ENCODE results near the gene DEGS2.

DNA sequence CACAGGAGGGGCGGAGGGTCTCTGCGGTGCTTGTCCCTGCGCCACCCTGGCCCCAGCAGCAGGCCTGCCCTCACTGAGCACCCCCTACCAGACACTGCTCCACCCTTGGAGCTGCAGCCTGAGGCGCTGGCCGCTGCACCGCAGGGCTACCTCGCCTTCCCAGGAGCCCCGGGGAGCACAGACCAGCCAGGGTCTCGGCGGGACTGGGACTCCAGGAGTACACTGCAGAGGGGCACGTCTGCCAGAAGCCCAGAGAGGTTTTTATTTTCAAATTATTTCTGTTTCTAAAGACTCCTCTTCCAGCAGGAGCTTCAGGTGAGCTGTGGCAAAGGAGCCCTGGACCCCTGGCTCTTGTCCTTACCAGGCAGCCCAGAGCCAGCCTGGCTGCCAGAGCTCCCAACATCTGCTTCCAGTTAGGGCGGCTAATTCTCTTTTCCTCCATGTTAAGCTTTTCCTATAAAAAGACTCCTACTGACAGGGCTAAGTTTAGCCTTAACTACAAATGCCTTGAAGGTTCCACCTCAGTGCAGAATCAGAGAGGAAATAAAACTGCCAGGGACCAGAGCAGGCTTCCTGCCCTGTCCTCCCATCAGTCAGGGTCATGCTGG, 26.4 kb downstream of the DEGS2 start:
- TF ChIP-seq, protein P1, sequence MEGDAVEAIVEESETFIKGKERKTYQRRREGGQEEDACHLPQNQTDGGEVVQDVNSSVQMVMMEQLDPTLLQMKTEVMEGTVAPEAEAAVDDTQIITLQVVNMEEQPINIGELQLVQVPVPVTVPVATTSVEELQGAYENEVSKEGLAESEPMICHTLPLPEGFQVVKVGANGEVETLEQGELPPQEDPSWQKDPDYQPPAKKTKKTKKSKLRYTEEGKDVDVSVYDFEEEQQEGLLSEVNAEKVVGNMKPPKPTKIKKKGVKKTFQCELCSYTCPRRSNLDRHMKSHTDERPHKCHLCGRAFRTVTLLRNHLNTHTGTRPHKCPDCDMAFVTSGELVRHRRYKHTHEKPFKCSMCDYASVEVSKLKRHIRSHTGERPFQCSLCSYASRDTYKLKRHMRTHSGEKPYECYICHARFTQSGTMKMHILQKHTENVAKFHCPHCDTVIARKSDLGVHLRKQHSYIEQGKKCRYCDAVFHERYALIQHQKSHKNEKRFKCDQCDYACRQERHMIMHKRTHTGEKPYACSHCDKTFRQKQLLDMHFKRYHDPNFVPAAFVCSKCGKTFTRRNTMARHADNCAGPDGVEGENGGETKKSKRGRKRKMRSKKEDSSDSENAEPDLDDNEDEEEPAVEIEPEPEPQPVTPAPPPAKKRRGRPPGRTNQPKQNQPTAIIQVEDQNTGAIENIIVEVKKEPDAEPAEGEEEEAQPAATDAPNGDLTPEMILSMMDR (IDR thresholded peaks at IDR 0.05): no peak
- no peak for TF ChIP-seq CBFB (CRISPR knock-in tag; IDR thresholded peaks at IDR 0.05; ENCODE audit: low read depth)
- TF ChIP-seq, protein P2, sequence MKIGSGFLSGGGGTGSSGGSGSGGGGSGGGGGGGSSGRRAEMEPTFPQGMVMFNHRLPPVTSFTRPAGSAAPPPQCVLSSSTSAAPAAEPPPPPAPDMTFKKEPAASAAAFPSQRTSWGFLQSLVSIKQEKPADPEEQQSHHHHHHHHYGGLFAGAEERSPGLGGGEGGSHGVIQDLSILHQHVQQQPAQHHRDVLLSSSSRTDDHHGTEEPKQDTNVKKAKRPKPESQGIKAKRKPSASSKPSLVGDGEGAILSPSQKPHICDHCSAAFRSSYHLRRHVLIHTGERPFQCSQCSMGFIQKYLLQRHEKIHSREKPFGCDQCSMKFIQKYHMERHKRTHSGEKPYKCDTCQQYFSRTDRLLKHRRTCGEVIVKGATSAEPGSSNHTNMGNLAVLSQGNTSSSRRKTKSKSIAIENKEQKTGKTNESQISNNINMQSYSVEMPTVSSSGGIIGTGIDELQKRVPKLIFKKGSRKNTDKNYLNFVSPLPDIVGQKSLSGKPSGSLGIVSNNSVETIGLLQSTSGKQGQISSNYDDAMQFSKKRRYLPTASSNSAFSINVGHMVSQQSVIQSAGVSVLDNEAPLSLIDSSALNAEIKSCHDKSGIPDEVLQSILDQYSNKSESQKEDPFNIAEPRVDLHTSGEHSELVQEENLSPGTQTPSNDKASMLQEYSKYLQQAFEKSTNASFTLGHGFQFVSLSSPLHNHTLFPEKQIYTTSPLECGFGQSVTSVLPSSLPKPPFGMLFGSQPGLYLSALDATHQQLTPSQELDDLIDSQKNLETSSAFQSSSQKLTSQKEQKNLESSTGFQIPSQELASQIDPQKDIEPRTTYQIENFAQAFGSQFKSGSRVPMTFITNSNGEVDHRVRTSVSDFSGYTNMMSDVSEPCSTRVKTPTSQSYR (CRISPR knock-in tag; IDR thresholded peaks at IDR 0.05): no peak
- TF ChIP-seq, protein P3, sequence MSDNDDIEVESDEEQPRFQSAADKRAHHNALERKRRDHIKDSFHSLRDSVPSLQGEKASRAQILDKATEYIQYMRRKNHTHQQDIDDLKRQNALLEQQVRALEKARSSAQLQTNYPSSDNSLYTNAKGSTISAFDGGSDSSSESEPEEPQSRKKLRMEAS (CRISPR knock-in tag; IDR thresholded peaks at IDR 0.05): no peak
- TF ChIP-seq, protein P4, sequence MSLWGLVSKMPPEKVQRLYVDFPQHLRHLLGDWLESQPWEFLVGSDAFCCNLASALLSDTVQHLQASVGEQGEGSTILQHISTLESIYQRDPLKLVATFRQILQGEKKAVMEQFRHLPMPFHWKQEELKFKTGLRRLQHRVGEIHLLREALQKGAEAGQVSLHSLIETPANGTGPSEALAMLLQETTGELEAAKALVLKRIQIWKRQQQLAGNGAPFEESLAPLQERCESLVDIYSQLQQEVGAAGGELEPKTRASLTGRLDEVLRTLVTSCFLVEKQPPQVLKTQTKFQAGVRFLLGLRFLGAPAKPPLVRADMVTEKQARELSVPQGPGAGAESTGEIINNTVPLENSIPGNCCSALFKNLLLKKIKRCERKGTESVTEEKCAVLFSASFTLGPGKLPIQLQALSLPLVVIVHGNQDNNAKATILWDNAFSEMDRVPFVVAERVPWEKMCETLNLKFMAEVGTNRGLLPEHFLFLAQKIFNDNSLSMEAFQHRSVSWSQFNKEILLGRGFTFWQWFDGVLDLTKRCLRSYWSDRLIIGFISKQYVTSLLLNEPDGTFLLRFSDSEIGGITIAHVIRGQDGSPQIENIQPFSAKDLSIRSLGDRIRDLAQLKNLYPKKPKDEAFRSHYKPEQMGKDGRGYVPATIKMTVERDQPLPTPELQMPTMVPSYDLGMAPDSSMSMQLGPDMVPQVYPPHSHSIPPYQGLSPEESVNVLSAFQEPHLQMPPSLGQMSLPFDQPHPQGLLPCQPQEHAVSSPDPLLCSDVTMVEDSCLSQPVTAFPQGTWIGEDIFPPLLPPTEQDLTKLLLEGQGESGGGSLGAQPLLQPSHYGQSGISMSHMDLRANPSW (CRISPR knock-in tag; conservative IDR thresholded peaks at IDR 0.05; ENCODE audit: low read depth): no peak
- no peak for TF ChIP-seq ZNF671 (CRISPR knock-in tag; IDR thresholded peaks at IDR 0.05)
- TF ChIP-seq, protein P5, sequence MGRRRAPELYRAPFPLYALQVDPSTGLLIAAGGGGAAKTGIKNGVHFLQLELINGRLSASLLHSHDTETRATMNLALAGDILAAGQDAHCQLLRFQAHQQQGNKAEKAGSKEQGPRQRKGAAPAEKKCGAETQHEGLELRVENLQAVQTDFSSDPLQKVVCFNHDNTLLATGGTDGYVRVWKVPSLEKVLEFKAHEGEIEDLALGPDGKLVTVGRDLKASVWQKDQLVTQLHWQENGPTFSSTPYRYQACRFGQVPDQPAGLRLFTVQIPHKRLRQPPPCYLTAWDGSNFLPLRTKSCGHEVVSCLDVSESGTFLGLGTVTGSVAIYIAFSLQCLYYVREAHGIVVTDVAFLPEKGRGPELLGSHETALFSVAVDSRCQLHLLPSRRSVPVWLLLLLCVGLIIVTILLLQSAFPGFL (CRISPR knock-in tag; IDR thresholded peaks at IDR 0.05; ENCODE audit: borderline replicate concordance): no peak
- no peak for TF ChIP-seq FOXJ3 (CRISPR knock-in tag; IDR thresholded peaks at IDR 0.05; ENCODE audit: borderline replicate concordance)
- TF ChIP-seq, protein P6, sequence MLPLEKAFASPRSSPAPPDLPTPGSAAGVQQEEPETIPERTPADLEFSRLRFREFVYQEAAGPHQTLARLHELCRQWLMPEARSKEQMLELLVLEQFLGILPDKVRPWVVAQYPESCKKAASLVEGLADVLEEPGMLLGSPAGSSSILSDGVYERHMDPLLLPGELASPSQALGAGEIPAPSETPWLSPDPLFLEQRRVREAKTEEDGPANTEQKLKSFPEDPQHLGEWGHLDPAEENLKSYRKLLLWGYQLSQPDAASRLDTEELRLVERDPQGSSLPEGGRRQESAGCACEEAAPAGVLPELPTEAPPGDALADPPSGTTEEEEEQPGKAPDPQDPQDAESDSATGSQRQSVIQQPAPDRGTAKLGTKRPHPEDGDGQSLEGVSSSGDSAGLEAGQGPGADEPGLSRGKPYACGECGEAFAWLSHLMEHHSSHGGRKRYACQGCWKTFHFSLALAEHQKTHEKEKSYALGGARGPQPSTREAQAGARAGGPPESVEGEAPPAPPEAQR (CRISPR knock-in tag; IDR thresholded peaks at IDR 0.05): no peak
- TF ChIP-seq MXD4 (CRISPR knock-in tag; IDR thresholded peaks at IDR 0.05; ENCODE audit: borderline replicate concordance): no peak
- TF ChIP-seq, protein P7, sequence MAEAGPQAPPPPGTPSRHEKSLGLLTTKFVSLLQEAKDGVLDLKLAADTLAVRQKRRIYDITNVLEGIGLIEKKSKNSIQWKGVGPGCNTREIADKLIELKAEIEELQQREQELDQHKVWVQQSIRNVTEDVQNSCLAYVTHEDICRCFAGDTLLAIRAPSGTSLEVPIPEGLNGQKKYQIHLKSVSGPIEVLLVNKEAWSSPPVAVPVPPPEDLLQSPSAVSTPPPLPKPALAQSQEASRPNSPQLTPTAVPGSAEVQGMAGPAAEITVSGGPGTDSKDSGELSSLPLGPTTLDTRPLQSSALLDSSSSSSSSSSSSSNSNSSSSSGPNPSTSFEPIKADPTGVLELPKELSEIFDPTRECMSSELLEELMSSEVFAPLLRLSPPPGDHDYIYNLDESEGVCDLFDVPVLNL (CRISPR knock-in tag; IDR thresholded peaks at IDR 0.05; ENCODE audit: borderline replicate concordance, low read depth): no peak

Measured in WTC11 (cell line).